Gastrocnemius medialis (tissue), 4 donors: ENCODE data around the gene GMPR. TPM values are rescaled to one million over a fixed set of nuclear protein-coding genes. Genes with fewer than 3 reads are reported as not detected.
"Not testable (repeated sequence)": the region's sequence is repeated elsewhere in the genome, so short reads cannot be mapped to it uniquely, and the experiment has no call there.

Source experiments
- ATAC-seq, 2 donors: fragments of 150-250 bp; one replicate each; pipeline ENCODE4 v1.9.1; 2016
- DNase-seq, 2 donors: peaks; one replicate each; pipeline ENCODE4 v3.0.0-alpha.2; 2019
- H3K27ac ChIP-seq, 4 donors: fragments of 200-600 bp; sonication (generic); 1 replicate in 1 of 4; 2 replicates in 3 of 4; pipeline ENCODE4 v1.5.1; 2016 to 2018; ENCODE audit warnings: mild to moderate bottlenecking in 2 of 4, moderate library complexity in 1 of 4
- H3K27me3 ChIP-seq, 3 donors: fragments of 200-600 bp; sonication (generic) in 2 of 3; 1 replicate in 1 of 3; 2 replicates in 2 of 3; pipeline versions ENCODE4 v1.5.1 to v1.6.0; 2016 to 2019; ENCODE audit warnings: mild to moderate bottlenecking in 1 of 3, moderate library complexity in 1 of 3
- H3K36me3 ChIP-seq, 2 donors: fragments of 200-600 bp; sonication (generic) in 1 of 2; one replicate each; pipeline ENCODE4 v1.5.1; 2017 to 2018
- H3K4me1 ChIP-seq, 2 donors: fragments of 200-600 bp; sonication (generic) in 1 of 2; one replicate each; pipeline ENCODE4 v1.5.1; 2016 to 2017; ENCODE audit warnings: mild to moderate bottlenecking in 2 of 2
- H3K4me3 ChIP-seq, 4 donors: fragments of 200-600 bp; sonication (generic) in 3 of 4; 1 replicate in 1 of 4; 2 replicates in 3 of 4; pipeline ENCODE4 v1.5.1; 2016 to 2019; ENCODE audit warnings: mild to moderate bottlenecking in 2 of 4
- H3K9me3 ChIP-seq, 3 donors: fragments of 200-600 bp; sonication (generic) in 2 of 3; 1 replicate in 1 of 3; 2 replicates in 2 of 3; pipeline ENCODE4 v1.5.1; 2016 to 2019
- POLR2A ChIP-seq, 2 donors: fragments of 450-650 bp; IDR thresholded peaks; one replicate each; pipeline ENCODE4 v1.6.1; 2017; ENCODE audit warnings: antibody characterized with exemption in 2 of 2, mild to moderate bottlenecking in 2 of 2, moderate library complexity in 2 of 2
- in situ Hi-C, 4 donors: fragments of 200-750 bp; cut with MboI; loops; one replicate each; pipeline versions ENCODE4 v1.15.0 to v1.8.0; 2017; ENCODE audit warnings: low sequenced_read_pairs in 4 of 4
- intact Hi-C: fragments of 100-400 bp; cut with DNase I; formaldehyde crosslinking; loops from one replicate; pipeline ENCODE4 v1.15.1; 2023; ENCODE audit warnings: low total_unique reads
- total RNA-seq, 4 donors: library from RNA; depleted of rRNA; stranded (reverse); fragments of >200 nt; gene quantifications; one replicate each; pipeline versions ENCODE4 v1.1.0 to v1.2.3, GENCODE V29; 2016
- TF ChIP-seq, protein P1 (sequence below), 5 experiments: fragments of 450-650 bp in 3 of 5; fragments of 200-600 bp in 2 of 5; sonication (generic) in 2 of 5; IDR thresholded peaks in 4 of 5; conservative IDR thresholded peaks in 1 of 5; 1 replicate in 4 of 5; 2 replicates in 1 of 5; pipeline ENCODE4 v1.5.1; 2016 to 2019; ENCODE audit warnings: antibody characterized with exemption in 5 of 5, mild to moderate bottlenecking in 3 of 5, moderate library complexity in 3 of 5

Gene GMPR
- total RNA-seq, 4 donors from 2014 or later: 109 to 266 (median 239) TPM

DNA sequence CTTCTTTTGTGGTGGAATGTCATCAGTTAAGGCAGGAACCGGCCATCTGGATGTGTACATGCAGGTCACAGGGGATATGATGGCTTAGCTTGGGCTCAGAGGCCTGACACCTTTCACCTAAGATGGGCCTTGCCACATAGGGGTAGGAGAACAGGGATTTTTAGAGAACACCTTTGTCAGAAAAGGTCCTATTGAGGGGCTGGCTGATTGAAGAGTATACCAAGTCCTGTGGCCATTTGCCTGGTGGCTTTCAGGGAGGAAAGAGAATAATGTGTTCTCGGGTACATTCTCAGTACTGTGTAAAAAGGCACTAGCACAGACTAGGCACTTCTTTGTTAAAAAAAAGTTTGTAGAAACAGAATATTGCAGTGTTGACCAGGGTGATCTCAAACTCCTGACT lies 26.4 kb downstream of the GMPR start:
- no peak for DNase-seq
- Histone ChIP-seq H3K4me1 (peaks cover 0 to 19% of the 10 kb centered on the region in 2 donors), H3K9me3 (no peaks in the 10 kb centered on the region), H3K27ac (peak overlapping the region in 3 of 4 donors; percentile 11 to 50 (median 39)), H3K27me3 (no peaks in the 10 kb centered on the region), H3K4me3 (no peak overlapping the region), H3K36me3 (peaks cover 0 to 11% of the 10 kb centered on the region in 2 donors)
- ATAC-seq: no peak
- intact Hi-C loops: no loop called here
- in situ Hi-C loops: no loop called here
- TF ChIP-seq POLR2A (IDR thresholded peaks at IDR 0.05): no peak
- TF ChIP-seq, protein P1, sequence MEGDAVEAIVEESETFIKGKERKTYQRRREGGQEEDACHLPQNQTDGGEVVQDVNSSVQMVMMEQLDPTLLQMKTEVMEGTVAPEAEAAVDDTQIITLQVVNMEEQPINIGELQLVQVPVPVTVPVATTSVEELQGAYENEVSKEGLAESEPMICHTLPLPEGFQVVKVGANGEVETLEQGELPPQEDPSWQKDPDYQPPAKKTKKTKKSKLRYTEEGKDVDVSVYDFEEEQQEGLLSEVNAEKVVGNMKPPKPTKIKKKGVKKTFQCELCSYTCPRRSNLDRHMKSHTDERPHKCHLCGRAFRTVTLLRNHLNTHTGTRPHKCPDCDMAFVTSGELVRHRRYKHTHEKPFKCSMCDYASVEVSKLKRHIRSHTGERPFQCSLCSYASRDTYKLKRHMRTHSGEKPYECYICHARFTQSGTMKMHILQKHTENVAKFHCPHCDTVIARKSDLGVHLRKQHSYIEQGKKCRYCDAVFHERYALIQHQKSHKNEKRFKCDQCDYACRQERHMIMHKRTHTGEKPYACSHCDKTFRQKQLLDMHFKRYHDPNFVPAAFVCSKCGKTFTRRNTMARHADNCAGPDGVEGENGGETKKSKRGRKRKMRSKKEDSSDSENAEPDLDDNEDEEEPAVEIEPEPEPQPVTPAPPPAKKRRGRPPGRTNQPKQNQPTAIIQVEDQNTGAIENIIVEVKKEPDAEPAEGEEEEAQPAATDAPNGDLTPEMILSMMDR (IDR thresholded peaks at IDR 0.05 in 4 of 5, conservative IDR thresholded peaks at IDR 0.05 in 1 of 5): no peak

DNA sequence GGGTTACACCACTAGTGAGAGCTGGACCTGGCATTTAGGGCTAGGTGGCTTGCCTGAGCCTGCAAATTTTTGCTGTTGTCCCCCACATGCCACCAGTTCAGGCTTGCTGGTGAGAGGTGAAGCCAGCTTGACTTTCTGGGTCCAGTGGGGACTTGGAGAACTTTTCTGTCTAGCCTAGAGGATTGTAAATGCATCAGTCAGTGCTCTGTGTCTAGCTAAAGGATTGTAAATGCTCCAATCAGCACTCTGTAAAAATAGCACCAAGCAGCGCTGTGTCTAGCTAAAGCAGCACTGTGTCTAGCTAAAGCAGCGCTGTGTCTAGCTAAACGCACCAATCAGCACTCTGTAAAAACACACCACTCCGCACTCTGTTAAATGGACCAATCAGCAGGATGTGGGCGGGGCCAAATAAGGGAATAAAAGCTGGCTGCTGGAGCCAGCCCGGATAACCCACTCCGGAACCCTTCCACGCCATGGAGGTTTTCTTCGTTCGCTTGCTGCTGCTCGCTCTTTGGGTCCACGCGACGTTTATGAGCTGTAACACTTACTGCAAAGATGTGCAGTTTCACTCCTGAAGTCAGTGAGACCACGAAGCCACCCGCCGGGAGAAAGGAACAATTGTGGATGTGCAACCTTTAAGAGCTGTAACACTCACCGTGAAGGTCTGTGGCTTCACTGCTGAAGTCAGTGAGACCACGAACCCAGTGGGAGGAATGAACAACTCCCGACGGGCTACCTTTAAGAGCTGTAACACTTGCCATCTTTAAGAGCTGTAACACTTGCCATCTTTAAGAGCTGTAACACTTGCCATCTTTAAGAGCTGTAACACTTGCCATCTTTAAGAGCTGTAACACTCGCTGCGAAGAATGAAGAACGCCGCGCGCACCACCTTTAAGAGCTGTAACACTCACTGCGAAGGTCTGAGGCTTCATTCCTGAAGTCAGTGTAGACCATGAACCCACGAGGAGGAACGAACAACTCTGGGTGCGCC lies 27.3 kb downstream of the GMPR start:
- in situ Hi-C loops: no loop called here
- H3K4me3 ChIP-seq: no peak overlapping the region
- intact Hi-C loops: no loop called here
- no peak for ATAC-seq
- H3K36me3 ChIP-seq: peaks cover 0 to 11% of the 10 kb centered on the region in 2 donors
- peak overlapping the region in 3 of 4 donors; percentile 11 to 50 (median 39) for H3K27ac ChIP-seq
- TF ChIP-seq, protein P1 (IDR thresholded peaks at IDR 0.05 in 4 of 5, conservative IDR thresholded peaks at IDR 0.05 in 1 of 5): no peak
- no peak for TF ChIP-seq POLR2A (IDR thresholded peaks at IDR 0.05)
- H3K27me3 ChIP-seq: no peaks in the 10 kb centered on the region
- H3K4me1 ChIP-seq: peaks cover 0 to 13% of the 10 kb centered on the region in 2 donors
- no peaks in the 10 kb centered on the region for H3K9me3 ChIP-seq
- peak in 1 of 2 donors; percentile 9 for DNase-seq

DNA sequence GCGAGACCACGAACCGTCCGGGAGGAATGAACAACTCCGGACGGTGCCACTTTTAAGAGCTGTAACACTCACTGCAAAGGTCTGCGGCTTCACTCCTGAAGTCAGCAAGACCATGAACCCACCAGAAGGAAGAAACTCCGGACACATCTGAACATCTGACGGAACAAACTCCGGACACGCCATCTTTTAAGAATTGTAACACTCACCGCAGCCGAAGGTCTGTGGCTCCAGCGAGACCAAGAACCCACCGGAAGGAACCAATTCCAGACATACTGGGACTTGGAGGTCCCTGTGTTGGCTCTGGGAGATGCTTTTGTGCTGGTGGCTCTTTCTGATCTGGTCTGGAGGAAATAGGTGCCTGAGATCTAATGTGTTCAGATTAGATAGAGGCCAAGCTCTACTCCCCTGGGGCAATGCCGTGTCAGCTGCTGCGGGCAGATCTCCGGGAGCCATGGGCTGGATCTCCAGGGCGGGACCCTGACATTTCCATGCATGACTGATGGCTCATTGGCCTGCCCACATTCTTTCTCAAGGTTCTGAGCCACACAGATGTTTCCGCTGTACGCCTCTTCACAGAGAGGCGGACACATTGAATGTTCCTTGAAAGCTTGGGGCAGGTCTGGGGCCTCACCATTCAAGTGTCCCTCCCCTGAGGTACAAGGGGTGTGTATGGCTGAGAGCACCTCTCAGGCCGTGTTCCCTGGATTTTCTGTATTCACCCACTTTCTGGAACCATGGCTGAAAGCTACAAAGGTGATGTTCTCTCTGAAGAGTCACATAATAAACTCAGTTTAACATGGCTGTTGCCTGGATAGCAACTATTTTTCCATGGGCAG lies 29.3 kb downstream of the GMPR start:
- TF ChIP-seq, protein P1 (IDR thresholded peaks at IDR 0.05 in 4 of 5, conservative IDR thresholded peaks at IDR 0.05 in 1 of 5): no peak
- no peak for TF ChIP-seq POLR2A (IDR thresholded peaks at IDR 0.05)
- H3K4me3 ChIP-seq: no peak overlapping the region
- peaks cover 0 to 11% of the 10 kb centered on the region in 2 donors for H3K36me3 ChIP-seq
- in situ Hi-C loops (no loop called here), intact Hi-C loops (no loop called here)
- no peaks in the 10 kb centered on the region for H3K9me3 ChIP-seq
- H3K27me3 ChIP-seq: no peaks in the 10 kb centered on the region
- DNase-seq: no peak
- no peak for ATAC-seq
- peak overlapping the region in 3 of 4 donors; percentile 23 to 50 (median 31) for H3K27ac ChIP-seq
- H3K4me1 ChIP-seq: peaks cover 0 to under 1% of the 10 kb centered on the region in 2 donors

DNA sequence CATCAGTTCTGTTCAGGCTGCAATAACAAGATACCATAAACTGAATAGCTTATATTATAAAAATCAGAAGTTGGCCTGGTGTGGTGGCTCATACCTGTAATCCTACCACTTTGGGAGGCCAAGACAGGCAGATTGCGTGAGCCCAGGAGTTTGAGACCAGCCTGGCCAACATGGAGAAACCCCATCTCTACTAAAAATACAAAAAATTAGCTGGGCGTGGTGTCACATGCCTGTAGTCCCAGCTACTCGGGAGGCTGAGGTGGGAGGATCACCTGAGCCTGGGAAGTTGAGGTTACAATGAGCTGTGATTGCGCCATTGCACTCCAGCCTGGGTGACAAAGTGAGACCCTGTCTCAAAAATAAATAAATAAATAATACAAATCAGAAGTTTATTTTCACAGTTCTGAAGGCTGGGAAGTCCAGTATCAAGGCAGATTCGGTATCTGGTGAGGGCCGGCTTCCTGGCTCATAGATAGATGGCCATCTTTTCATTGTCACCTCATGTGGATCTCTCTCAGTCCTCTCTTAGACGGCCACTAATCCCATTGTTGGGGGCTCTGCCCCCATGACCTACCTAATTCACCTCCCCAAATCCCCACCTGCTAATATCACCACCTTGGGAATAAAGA lies 31.2 kb downstream of the GMPR start:
- H3K4me3 ChIP-seq, intact Hi-C loops, in situ Hi-C loops, ATAC-seq, H3K9me3 ChIP-seq, H3K27me3 ChIP-seq: not testable (repeated sequence)
- peak overlapping the region; percentile 23 to 99 (median 94) for H3K27ac ChIP-seq
- H3K36me3 ChIP-seq: peaks cover 0 to 17% of the 10 kb centered on the region in 2 donors
- peak in 1 of 2 donors; percentile 10 for DNase-seq
- peaks cover 8 to 16% of the 10 kb centered on the region in 2 donors for H3K4me1 ChIP-seq
